ENCODE data around the gene LYST. TPM values are rescaled to one million over a fixed set of nuclear protein-coding genes. Genes with fewer than 3 reads are reported as not detected.

The LYST gene
- total and polyA plus RNA-seq, 10 of the 15 experiments (the other 5 are each of a cell fraction or from before 2014, with no cell fraction given), result 3.3 to 28.1 (median 5.6) TPM

DNA sequence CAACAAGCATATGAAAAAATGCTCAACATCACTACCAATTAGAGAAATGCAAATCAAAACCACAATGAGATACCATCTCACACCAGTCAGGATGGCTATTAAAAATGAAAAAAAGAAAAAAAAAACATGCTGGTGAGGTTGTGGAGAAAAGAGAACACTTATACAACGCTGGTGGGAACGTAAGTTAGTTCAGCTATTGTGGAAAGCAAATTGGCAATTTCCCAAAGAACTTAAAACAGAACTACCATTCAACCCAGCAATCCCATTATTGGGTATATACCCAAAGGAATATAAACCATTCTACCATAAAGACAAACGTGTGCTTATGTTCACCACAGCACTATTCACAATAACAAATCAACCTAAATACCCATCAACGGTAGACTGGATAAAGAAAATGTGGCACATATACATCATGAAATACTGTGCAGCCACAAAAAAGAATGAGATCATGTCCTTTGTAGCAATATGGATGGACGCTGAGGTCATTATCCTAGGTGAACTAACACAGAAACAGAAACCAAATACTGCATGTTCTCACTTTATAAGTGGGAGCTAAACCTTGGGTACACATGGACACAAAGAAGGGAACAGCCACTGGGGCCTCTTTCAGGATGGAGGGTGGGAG lies 49.5 kb downstream of the LYST start:
- no peaks in the 10 kb centered on the region for H4K20me1 ChIP-seq (ENCODE audit: control insufficient read depth, insufficient read depth)
- BruUV-seq (replicated peaks), result no TSS peak
- 98% methylated on average over 5 of the region's 5 CpGs for WGBS (ENCODE audit: insufficient coverage, insufficient replicate concordance, low lambda C conversion rate, missing lambda C conversion rate)
- DNase-seq (ENCODE audit: low read depth, low spot score) (no peak), ATAC-seq (no peak), FAIRE-seq (no peak)
- H3K9me3 ChIP-seq (replicated peaks; ENCODE audit: control insufficient read depth, insufficient read depth, low read length), result no peaks in the 10 kb centered on the region
- intact Hi-C loops (cut with micrococcal nuclease; ENCODE audit: unreplicated experiment), result no loop called here
- H3K4me2 ChIP-seq (ENCODE audit: control insufficient read depth, insufficient read depth), result no peak overlapping the region
- ChIA-PET SMC1A (ENCODE audit: uncharacterized antibody, unreplicated experiment) (interaction anchor here (0.5 to 3.8 kb wide), 4 partner anchors 25 to 154 kb away, joined by 3 to 14 read pairs (median 4); no protein-coding TSS in a partner anchor), POLR2A (no interaction called here), RAD21 (ENCODE audit: unreplicated experiment) (no interaction called here), CTCF (interaction anchor here (1.3 to 1.9 kb wide), 2 partner anchors 12 to 26 kb away, joined by 6 to 8 read pairs; no protein-coding TSS in a partner anchor)
- H3K4me3 ChIP-seq, result no peak overlapping the region
- no peak overlapping the region for H3K9ac ChIP-seq (ENCODE audit: control insufficient read depth, insufficient read depth, low read length)
- no peaks in the 10 kb centered on the region for H3K79me2 ChIP-seq (ENCODE audit: control insufficient read depth, insufficient read depth, low read length)
- no peaks in the 10 kb centered on the region; a peak in 1 of 4 replicates for H3K36me3 ChIP-seq (ENCODE audit: control insufficient read depth in 2 of 2, insufficient read depth in 2 of 2, low read length in 1 of 2)
- no peaks in the 10 kb centered on the region for H3K27me3 ChIP-seq (replicated peaks in 1 of 2; ENCODE audit: control insufficient read depth in 2 of 2, insufficient read depth in 2 of 2, low read length in 1 of 2)
- H2AFZ ChIP-seq (ENCODE audit: control insufficient read depth, low read depth, low read length), result no peak overlapping the region
- in situ Hi-C loops (cut with MboI), result no loop called here
- no peaks in the 10 kb centered on the region for H3K4me1 ChIP-seq (ENCODE audit: control insufficient read depth, insufficient read depth, low read length)
- H3K27ac ChIP-seq (ENCODE audit: control insufficient read depth, insufficient read depth), result no peak overlapping the region
- TF ChIP-seq SIN3A (IDR thresholded peaks at IDR 0.05; ENCODE audit: low read depth, low read length) (no peak), ZSCAN29 (IDR thresholded peaks at IDR 0.05) (no peak), MLLT1 (IDR thresholded peaks at IDR 0.05) (no peak), CBX3 (IDR thresholded peaks at IDR 0.05; ENCODE audit: borderline replicate concordance, low read depth) (no peak), JUND (IDR thresholded peaks at IDR 0.05; ENCODE audit: low read depth, low read length) (no peak), CUX1 (IDR thresholded peaks at IDR 0.05; ENCODE audit: insufficient replicate concordance, low read depth, low read length) (no peak), USF1 (IDR thresholded peaks at IDR 0.05; ENCODE audit: borderline replicate concordance, extremely low read length, insufficient read depth, low read depth, low read length) (no peak), HDAC2 (IDR thresholded peaks at IDR 0.05) (no peak), PBX3 (IDR thresholded peaks at IDR 0.05; ENCODE audit: insufficient replicate concordance, low read depth, low read length) (no peak), ZNF274 (IDR thresholded peaks at IDR 0.05; ENCODE audit: insufficient read depth, insufficient read length) (no peak), RELA (IDR thresholded peaks at IDR 0.05; ENCODE audit: borderline replicate concordance, partially characterized antibody) (no peak)
- TF ChIP-seq, protein P1, sequence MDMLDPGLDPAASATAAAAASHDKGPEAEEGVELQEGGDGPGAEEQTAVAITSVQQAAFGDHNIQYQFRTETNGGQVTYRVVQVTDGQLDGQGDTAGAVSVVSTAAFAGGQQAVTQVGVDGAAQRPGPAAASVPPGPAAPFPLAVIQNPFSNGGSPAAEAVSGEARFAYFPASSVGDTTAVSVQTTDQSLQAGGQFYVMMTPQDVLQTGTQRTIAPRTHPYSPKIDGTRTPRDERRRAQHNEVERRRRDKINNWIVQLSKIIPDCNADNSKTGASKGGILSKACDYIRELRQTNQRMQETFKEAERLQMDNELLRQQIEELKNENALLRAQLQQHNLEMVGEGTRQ (IDR thresholded peaks at IDR 0.05; ENCODE audit: borderline replicate concordance, low read depth, low read length), result no peak
